ENCODE measurements around the gene PHLDA1. TPM values are rescaled to one million over a fixed set of nuclear protein-coding genes. Genes with fewer than 3 reads are reported as not detected.
A peak's percentile ranks its signal among the peaks of the same experiment; 100 is the strongest.

PHLDA1 gene
- total and polyA plus RNA-seq, 10 of the 15 experiments (the other 5 are each of a cell fraction or from before 2014, with no cell fraction given) = 0.66 to 14.2 (median 1.3) TPM

DNA sequence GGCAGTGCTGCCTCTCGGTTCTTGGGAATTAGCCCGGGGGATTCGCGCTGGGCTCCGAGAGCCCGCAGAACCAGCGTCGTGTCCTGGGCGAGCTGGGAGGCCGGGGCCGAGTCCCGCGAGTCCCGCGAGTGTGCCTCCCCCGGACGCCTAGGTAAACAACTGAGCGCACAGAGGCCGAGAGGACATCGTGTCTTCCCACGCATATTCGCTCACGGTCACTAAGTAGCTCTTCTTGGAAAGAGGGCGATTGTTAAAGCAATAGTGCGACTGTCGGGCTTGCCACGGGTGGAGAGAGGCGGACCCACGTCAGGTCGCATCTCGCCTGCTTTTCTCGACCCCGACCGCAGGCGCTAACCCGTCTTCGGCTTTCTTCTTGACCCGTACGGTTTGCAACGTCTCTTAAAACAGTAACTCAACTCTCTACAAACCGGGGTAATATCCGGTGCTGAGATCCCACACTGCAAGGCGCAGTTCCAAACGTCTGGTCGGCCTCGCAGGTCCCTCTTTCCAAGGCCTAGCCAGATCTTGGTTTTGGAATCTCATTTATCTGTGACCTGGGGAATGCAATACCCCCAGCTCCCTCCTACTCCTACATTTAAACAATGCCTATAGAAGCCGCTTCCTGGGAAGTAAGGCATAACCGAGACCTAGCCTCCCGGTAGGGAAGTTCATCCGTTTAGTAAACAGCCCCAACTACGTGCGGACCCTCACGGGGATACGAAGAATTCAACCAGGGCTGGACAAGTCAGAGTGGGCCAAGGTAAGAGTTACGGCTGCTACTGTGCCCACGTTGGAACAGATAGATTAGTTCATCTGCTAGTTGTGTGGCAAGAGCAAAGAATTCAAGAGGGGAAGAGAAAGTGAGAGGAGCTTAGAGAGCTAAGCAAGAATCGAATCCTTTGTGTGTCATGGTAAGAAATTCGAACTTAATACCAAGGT lies 736 bp upstream of the PHLDA1 start (continued):
- TF ChIP-seq, protein P1, sequence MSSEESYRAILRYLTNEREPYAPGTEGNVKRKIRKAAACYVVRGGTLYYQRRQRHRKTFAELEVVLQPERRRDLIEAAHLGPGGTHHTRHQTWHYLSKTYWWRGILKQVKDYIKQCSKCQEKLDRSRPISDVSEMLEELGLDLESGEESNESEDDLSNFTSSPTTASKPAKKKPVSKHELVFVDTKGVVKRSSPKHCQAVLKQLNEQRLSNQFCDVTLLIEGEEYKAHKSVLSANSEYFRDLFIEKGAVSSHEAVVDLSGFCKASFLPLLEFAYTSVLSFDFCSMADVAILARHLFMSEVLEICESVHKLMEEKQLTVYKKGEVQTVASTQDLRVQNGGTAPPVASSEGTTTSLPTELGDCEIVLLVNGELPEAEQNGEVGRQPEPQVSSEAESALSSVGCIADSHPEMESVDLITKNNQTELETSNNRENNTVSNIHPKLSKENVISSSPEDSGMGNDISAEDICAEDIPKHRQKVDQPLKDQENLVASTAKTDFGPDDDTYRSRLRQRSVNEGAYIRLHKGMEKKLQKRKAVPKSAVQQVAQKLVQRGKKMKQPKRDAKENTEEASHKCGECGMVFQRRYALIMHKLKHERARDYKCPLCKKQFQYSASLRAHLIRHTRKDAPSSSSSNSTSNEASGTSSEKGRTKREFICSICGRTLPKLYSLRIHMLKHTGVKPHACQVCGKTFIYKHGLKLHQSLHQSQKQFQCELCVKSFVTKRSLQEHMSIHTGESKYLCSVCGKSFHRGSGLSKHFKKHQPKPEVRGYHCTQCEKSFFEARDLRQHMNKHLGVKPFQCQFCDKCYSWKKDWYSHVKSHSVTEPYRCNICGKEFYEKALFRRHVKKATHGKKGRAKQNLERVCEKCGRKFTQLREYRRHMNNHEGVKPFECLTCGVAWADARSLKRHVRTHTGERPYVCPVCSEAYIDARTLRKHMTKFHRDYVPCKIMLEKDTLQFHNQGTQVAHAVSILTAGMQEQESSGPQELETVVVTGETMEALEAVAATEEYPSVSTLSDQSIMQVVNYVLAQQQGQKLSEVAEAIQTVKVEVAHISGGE (CRISPR knock-in tag; IDR thresholded peaks at IDR 0.05) = no peak
- TF ChIP-seq, protein P2, sequence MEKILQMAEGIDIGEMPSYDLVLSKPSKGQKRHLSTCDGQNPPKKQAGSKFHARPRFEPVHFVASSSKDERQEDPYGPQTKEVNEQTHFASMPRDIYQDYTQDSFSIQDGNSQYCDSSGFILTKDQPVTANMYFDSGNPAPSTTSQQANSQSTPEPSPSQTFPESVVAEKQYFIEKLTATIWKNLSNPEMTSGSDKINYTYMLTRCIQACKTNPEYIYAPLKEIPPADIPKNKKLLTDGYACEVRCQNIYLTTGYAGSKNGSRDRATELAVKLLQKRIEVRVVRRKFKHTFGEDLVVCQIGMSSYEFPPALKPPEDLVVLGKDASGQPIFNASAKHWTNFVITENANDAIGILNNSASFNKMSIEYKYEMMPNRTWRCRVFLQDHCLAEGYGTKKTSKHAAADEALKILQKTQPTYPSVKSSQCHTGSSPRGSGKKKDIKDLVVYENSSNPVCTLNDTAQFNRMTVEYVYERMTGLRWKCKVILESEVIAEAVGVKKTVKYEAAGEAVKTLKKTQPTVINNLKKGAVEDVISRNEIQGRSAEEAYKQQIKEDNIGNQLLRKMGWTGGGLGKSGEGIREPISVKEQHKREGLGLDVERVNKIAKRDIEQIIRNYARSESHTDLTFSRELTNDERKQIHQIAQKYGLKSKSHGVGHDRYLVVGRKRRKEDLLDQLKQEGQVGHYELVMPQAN (conservative IDR thresholded peaks at IDR 0.05) = peak; percentile 74
- TF ChIP-seq YBX1 (IDR thresholded peaks at IDR 0.05) (no peak), PKNOX1 (IDR thresholded peaks at IDR 0.05) (no peak), SREBF1 (IDR thresholded peaks at IDR 0.05; ENCODE audit: low read length) (no peak), PML (IDR thresholded peaks at IDR 0.05; ENCODE audit: low read length) (0 out of 2 replicates have a peak, but pooled peaks have one; percentile 21), SUPT20H (IDR thresholded peaks at IDR 0.05; ENCODE audit: borderline replicate concordance, control insufficient read depth, low read depth, low read length) (no peak), PAX8 (IDR thresholded peaks at IDR 0.05) (no peak), MEF2A (IDR thresholded peaks at IDR 0.05; ENCODE audit: insufficient read depth, low read depth, low read length) (no peak), NRF1 (conservative IDR thresholded peaks at IDR 0.05; ENCODE audit: low read depth, low read length) (no peak), ZBTB4 (CRISPR knock-in tag; IDR thresholded peaks at IDR 0.05) (no peak), KAT2A (conservative IDR thresholded peaks at IDR 0.05; ENCODE audit: control insufficient read depth, low read depth, low read length) (no peak), MTA2 (IDR thresholded peaks at IDR 0.05; ENCODE audit: low read depth) (no peak), DPF2 (IDR thresholded peaks at IDR 0.05) (peak; percentile 10), ATF3 (IDR thresholded peaks at IDR 0.05; ENCODE audit: borderline replicate concordance, extremely low read depth, low read depth, low read length) (no peak), NFYB (IDR thresholded peaks at IDR 0.05; ENCODE audit: insufficient read depth, low read depth, low read length) (no peak)
- TF ChIP-seq, protein P3, sequence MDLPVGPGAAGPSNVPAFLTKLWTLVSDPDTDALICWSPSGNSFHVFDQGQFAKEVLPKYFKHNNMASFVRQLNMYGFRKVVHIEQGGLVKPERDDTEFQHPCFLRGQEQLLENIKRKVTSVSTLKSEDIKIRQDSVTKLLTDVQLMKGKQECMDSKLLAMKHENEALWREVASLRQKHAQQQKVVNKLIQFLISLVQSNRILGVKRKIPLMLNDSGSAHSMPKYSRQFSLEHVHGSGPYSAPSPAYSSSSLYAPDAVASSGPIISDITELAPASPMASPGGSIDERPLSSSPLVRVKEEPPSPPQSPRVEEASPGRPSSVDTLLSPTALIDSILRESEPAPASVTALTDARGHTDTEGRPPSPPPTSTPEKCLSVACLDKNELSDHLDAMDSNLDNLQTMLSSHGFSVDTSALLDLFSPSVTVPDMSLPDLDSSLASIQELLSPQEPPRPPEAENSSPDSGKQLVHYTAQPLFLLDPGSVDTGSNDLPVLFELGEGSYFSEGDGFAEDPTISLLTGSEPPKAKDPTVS (IDR thresholded peaks at IDR 0.05; ENCODE audit: low read depth, low read length) = no peak
